Natural killer cell (primary cell): ENCODE results near the gene ASTN2. TPM values are rescaled to one million over a fixed set of nuclear protein-coding genes. Genes with fewer than 3 reads are reported as not detected.

Experiments
- ATAC-seq, 3 donors: fragments of 150-1000 bp in 2 of 3; fragments of 200-7000 bp in 1 of 3; cut with Tn5 transposase; 1 replicate in 1 of 3; 2 replicates in 2 of 3; pipeline ENCODE4 v1.10.0; 2021; ENCODE audit warnings: mild to moderate bottlenecking in 2 of 3, moderate library complexity in 2 of 3
- DNase-seq, 2 donors: peaks; one replicate each; pipeline versions ENCODE4 v3.0.0 to v3.0.0-alpha.2; 2013 to 2021; ENCODE audit warnings: mixed read lengths in 1 of 2
- H3K27ac ChIP-seq: one replicate; pipeline ENCODE4 v1.5.1; 2013; ENCODE audit warnings: mild to moderate bottlenecking, low read length
- H3K27me3 ChIP-seq: one replicate; pipeline ENCODE4 v1.6.1; 2013; ENCODE audit warnings: low read length; ENCODE audit not compliant: control insufficient read depth, insufficient read depth
- H3K36me3 ChIP-seq: one replicate; pipeline ENCODE4 v1.6.1; 2013; ENCODE audit warnings: low read length; ENCODE audit not compliant: control insufficient read depth, insufficient read depth
- H3K4me1 ChIP-seq: one replicate; pipeline ENCODE4 v1.6.1; 2013; ENCODE audit warnings: low read length; ENCODE audit not compliant: control insufficient read depth, insufficient read depth
- H3K4me3 ChIP-seq: one replicate; pipeline ENCODE4 v1.5.1; 2013; ENCODE audit warnings: low read length
- H3K9me3 ChIP-seq: one replicate; pipeline ENCODE4 v1.6.1; 2013; ENCODE audit warnings: low read length; ENCODE audit not compliant: control insufficient read depth, insufficient read depth
- H3K27ac Mint-ChIP-seq, 2 donors: one replicate each; pipeline ENCODE4 v1.8.0; 2022; ENCODE audit warnings: mild to moderate bottlenecking in 2 of 2, mixed read lengths in 2 of 2, moderate library complexity in 1 of 2
- H3K27me3 Mint-ChIP-seq, 2 donors: one replicate each; pipeline ENCODE4 v1.8.0; 2022; ENCODE audit warnings: low read depth in 2 of 2, mixed read lengths in 2 of 2
- H3K36me3 Mint-ChIP-seq: one replicate; pipeline ENCODE4 v1.8.0; 2022; ENCODE audit warnings: mixed read lengths
- H3K4me1 Mint-ChIP-seq, 2 donors: one replicate each; pipeline ENCODE4 v1.8.0; 2022; ENCODE audit warnings: mixed read lengths in 2 of 2
- H3K4me3 Mint-ChIP-seq: one replicate; pipeline ENCODE4 v1.8.0; 2022; ENCODE audit warnings: mild to moderate bottlenecking, moderate library complexity, mixed read lengths
- H3K9me3 Mint-ChIP-seq, 2 donors: one replicate each; pipeline ENCODE4 v1.8.0; 2022; ENCODE audit warnings: mixed read lengths in 2 of 2
- CTCF ChIP-seq: fragments of 200-600 bp; IDR thresholded peaks from one replicate; pipeline ENCODE4 v1.8.0; 2022; ENCODE audit warnings: antibody characterized with exemption
- WGBS: methylation state at CpG from one replicate; pipeline ENCODE4 v1.1.7; 2013; ENCODE audit warnings: missing lambda C conversion rate; ENCODE audit not compliant: insufficient coverage; 5-methylcytosine and 5-hydroxymethylcytosine counted together
- intact Hi-C: fragments of 100-400 bp; cut with micrococcal nuclease; formaldehyde crosslinking; loops from one replicate; pipeline ENCODE4 v1.14.2; 2022
- total RNA-seq, 4 donors: library from RNA; stranded (reverse); fragments of 120-200 nt in 1 of 4; gene quantifications; one replicate each; pipeline versions ENCODE4 v1.2.3 to v1.2.4, GENCODE V29; 2013 to 2022

Gene ASTN2
- total RNA-seq, 3 donors from 2014 or later (not counting 1 experiment from before 2014, with no cell fraction given): 3.0 to 3.5 (median 3.2) TPM

- intact Hi-C loops: no loop called here
- no peaks in the 10 kb centered on the region for H3K36me3 ChIP-seq
- no peaks in the 10 kb centered on the region for H3K36me3 Mint-ChIP-seq
- no peaks in the 10 kb centered on the region for H3K4me1 Mint-ChIP-seq
- no peaks in the 10 kb centered on the region for H3K9me3 ChIP-seq
- no peak for ATAC-seq
- H3K4me3 ChIP-seq: no peak overlapping the region
- H3K27ac ChIP-seq: no peak overlapping the region
- 94% methylated on average over 4 of the region's 4 CpGs for WGBS
- H3K27ac Mint-ChIP-seq: no peak overlapping the region
- H3K27me3 ChIP-seq: no peaks in the 10 kb centered on the region
- TF ChIP-seq CTCF: no peak
- H3K9me3 Mint-ChIP-seq: peaks cover 3 to 14% of the 10 kb centered on the region in 2 donors
- DNase-seq: no peak
- H3K27me3 Mint-ChIP-seq: no peaks in the 10 kb centered on the region
- no peaks in the 10 kb centered on the region for H3K4me1 ChIP-seq
- no peak overlapping the region for H3K4me3 Mint-ChIP-seq
These were observed 1023.5 kb downstream of the ASTN2 start for GRCh38 chr9:116391306-116391900.

DNA sequence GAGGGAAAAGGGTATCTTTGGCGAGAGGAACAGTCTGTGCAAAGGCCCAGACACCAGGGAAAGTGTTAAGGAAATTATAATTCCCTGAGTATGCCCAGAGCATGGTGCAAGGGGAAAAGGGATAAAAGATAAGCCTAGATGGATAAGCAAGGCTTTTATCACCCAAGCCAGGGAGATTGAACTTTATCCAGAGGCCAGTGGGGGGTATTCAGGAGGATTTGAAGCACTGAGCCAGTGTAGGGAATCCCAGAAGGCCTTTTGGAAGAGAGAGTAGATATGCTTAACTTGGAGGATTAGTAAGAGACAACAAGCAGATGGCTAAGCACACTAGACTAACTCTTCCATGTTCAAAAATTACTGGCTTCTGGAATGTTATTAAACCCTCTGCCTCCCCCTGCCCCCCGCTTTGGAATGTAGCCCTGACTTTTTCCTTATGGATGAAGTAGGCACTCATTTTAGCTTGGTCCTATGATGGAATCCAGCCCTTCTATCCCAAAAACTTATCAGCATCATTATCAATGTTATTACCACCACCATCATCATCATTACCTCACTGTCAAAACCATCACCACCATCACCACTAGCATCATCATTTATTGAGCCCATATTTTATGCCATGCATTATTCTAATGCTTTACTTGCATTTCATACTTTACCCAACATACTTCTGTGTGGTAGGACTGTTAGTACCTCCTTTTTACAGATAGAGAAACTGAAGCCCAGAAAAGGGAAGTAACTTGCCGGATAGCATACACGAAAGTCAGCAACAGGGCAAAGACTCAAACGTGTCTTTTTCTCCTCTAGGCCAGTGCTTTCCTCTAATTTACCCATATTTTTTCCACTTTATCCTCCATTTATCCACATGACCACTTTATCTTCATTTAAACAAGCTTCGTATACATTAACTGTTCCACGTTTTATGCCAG is 1024.3 kb downstream of the ASTN2 start:
- Mint-ChIP-seq H3K9me3 (peaks cover 3 to 14% of the 10 kb centered on the region in 2 donors), H3K27ac (no peak overlapping the region), H3K27me3 (no peaks in the 10 kb centered on the region), H3K36me3 (no peaks in the 10 kb centered on the region), H3K4me1 (no peaks in the 10 kb centered on the region), H3K4me3 (no peak overlapping the region)
- Histone ChIP-seq H3K4me3 (no peak overlapping the region), H3K27ac (no peak overlapping the region), H3K27me3 (no peaks in the 10 kb centered on the region), H3K4me1 (no peaks in the 10 kb centered on the region), H3K9me3 (no peaks in the 10 kb centered on the region), H3K36me3 (no peaks in the 10 kb centered on the region)
- intact Hi-C loops: no loop called here
- DNase-seq (no peak), ATAC-seq (no peak)
- WGBS: 45% methylated on average over 7 of the region's 7 CpGs
- TF ChIP-seq CTCF: no peak

DNA sequence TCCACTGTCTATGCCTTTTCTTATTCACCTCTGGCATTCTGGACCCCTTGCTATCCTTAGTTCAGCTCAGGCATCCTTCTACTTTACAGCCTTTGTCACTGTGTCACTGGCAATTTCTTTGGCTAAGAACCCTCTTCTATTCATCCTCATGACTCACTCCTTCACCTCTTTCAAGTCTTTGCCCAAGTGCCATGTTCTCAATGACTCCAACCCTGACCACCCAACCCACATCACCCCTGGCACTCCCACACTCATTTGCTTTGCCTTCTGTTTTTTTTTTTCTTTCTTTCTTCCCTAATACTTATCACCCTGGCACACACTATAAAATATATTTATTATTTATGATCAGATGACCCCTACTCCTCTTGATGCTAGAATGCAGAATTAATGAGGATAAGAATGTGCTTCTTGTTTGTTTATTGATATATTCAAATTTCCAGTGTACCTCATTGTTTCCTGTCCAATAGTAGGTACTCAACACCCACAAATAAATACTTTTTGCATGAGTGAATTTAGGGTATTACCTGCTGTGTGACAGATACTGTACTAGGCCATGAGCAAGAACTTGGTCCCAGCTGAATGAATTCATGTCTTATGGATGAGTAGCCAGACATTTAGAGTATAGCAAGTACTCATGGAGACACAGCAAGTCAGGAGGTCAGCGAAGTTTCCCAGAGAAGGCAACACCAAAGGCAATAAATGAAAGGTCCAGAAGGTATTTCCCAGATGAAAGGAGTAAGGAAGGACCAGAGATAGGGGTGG is 1025.1 kb downstream of the ASTN2 start:
- no peak overlapping the region for H3K27ac Mint-ChIP-seq
- no peak overlapping the region for H3K27ac ChIP-seq
- no peak for TF ChIP-seq CTCF
- no peak overlapping the region for H3K4me3 Mint-ChIP-seq
- WGBS: 75% methylated on average over 1 of the region's 1 CpG
- peaks cover 2 to 13% of the 10 kb centered on the region in 2 donors for H3K9me3 Mint-ChIP-seq
- intact Hi-C loops: no loop called here
- H3K4me3 ChIP-seq: no peak overlapping the region
- no peak for DNase-seq
- H3K9me3 ChIP-seq: no peaks in the 10 kb centered on the region
- no peaks in the 10 kb centered on the region for H3K4me1 Mint-ChIP-seq
- H3K4me1 ChIP-seq: no peaks in the 10 kb centered on the region
- no peaks in the 10 kb centered on the region for H3K27me3 ChIP-seq
- H3K27me3 Mint-ChIP-seq: no peaks in the 10 kb centered on the region
- H3K36me3 Mint-ChIP-seq: no peaks in the 10 kb centered on the region
- H3K36me3 ChIP-seq: no peaks in the 10 kb centered on the region
- no peak for ATAC-seq
